Measurements from ENCODE around the gene TEKT3. TPM values are rescaled to one million over a fixed set of nuclear protein-coding genes. Genes with fewer than 3 reads are reported as not detected.
A peak's percentile ranks its signal among the peaks of the same experiment; 100 is the strongest.

The TEKT3 gene
- under 1 TPM in 1 of 2 donors, not detected in 1; 0.50 TPM for total RNA-seq

- Mint-ChIP-seq H3K9me3 (peaks cover 0 to 2% of the 10 kb centered on the region in 2 donors), H3K4me1 (ENCODE audit: low read depth) (peaks cover 7% of the 10 kb centered on the region), H3K27me3 (ENCODE audit: low read depth) (peaks cover 59% of the 10 kb centered on the region), H3K36me3 (ENCODE audit: insufficient read depth in 2 of 2) (peaks cover 0 to 4% of the 10 kb centered on the region in 2 donors), H3K4me3 (peak within 1 kb of the TSS; percentile 78 to 82), H3K27ac (no peak within 1 kb of the TSS)
- DNase-seq = peak; percentile 18 to 19
- ATAC-seq (replicated peaks in 1 of 2) = peak; percentile 60 to 74
Observed at GRCh38 chr17:15341385-15341849, at the start of gene TEKT3. TEKT3 (minus strand) TSS chr17:15341597; CDS start chr17:15331585, 10,012 bp downstream.

DNA sequence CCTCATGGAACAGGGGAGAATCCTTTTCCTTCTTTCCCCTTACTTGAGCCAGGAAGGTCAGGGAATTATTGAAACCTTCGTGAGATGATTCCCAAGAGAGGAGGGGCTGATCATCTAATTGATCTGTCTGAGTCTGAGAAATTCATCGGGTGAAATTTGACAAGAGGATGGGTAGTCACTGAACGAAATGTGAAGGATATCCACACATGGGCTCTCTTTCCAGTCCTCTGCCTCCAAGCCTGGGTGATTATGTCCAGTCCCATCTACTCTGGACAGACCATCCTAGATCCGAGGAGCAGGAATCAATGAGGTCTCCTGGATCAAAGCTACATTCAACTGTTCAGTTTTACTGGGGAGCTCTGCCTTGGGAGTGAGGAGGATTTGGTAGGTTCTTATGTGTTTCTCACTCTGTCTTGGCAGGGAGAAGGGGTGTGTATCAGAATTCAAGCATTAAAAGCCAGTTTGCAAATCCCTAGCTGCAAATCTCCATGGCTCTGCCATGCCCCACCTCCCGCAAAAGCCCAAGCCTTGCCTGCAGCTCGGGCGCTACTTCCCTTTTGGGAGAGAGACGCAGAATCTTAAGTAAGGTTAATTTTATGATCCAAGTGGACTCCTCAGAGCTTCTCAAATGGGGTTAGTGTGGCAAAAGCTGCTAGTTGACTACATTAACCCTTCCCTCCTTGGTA is 47.1 kb upstream of the TEKT3 start:
- no peaks in the 10 kb centered on the region for H3K36me3 Mint-ChIP-seq (ENCODE audit: insufficient read depth in 2 of 2)
- peaks cover 0 to 1% of the 10 kb centered on the region in 2 donors for H3K9me3 Mint-ChIP-seq
- peaks cover 27% of the 10 kb centered on the region for H3K27me3 Mint-ChIP-seq (ENCODE audit: low read depth)
- no peaks in the 10 kb centered on the region for H3K4me1 Mint-ChIP-seq (ENCODE audit: low read depth)
- DNase-seq (no peak), ATAC-seq (replicated peaks in 1 of 2) (no peak)
- no peak overlapping the region for H3K27ac Mint-ChIP-seq
- H3K4me3 Mint-ChIP-seq = no peak overlapping the region

DNA sequence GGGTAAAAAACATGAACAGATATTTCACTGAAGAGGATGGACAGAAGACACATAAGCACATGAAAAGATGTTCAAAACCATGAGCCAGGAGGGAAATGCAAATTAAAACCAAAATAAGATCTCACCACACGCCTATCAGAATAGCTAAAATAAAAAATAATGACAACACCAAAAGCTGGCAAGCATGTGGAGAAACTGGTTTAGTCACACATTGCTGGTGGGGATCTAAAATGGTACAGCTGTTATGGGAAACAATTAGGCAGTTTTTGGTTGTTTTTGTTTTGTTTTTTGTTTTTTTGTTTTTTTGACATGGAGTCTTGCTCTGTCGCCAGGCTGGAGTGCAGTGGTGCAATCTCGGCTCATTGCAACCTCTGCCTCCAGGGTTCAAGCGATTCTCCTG is 44.7 kb upstream of the TEKT3 start:
- Mint-ChIP-seq H3K4me3 (no peak overlapping the region), H3K4me1 (ENCODE audit: low read depth) (no peaks in the 10 kb centered on the region), H3K27me3 (ENCODE audit: low read depth) (peaks cover 19% of the 10 kb centered on the region), H3K36me3 (ENCODE audit: insufficient read depth in 2 of 2) (no peaks in the 10 kb centered on the region), H3K9me3 (peaks cover 0 to 1% of the 10 kb centered on the region in 2 donors), H3K27ac (no peak overlapping the region)
- ATAC-seq (replicated peaks in 1 of 2) (no peak), DNase-seq (no peak)

GRCh38 chr17:15385305-15385704 is 43.9 kb upstream of the TEKT3 start:
- H3K4me3 Mint-ChIP-seq = no peak overlapping the region
- H3K36me3 Mint-ChIP-seq (ENCODE audit: insufficient read depth in 2 of 2) = no peaks in the 10 kb centered on the region
- no peak for ATAC-seq (replicated peaks in 1 of 2)
- peaks cover 0 to 1% of the 10 kb centered on the region in 2 donors for H3K9me3 Mint-ChIP-seq
- no peak overlapping the region for H3K27ac Mint-ChIP-seq
- no peak for DNase-seq
- no peaks in the 10 kb centered on the region for H3K4me1 Mint-ChIP-seq (ENCODE audit: low read depth)
- peaks cover 19% of the 10 kb centered on the region for H3K27me3 Mint-ChIP-seq (ENCODE audit: low read depth)

- H3K9me3 Mint-ChIP-seq = peaks cover 0 to 1% of the 10 kb centered on the region in 2 donors
- H3K4me3 Mint-ChIP-seq = no peak overlapping the region
- DNase-seq (no peak), ATAC-seq (replicated peaks in 1 of 2) (no peak)
- H3K4me1 Mint-ChIP-seq (ENCODE audit: low read depth) = no peaks in the 10 kb centered on the region
- H3K36me3 Mint-ChIP-seq (ENCODE audit: insufficient read depth in 2 of 2) = no peaks in the 10 kb centered on the region
- H3K27me3 Mint-ChIP-seq (ENCODE audit: low read depth) = peaks cover 12% of the 10 kb centered on the region
- no peak overlapping the region for H3K27ac Mint-ChIP-seq
Observed at GRCh38 chr17:15384142-15384787, 42.9 kb upstream of the TEKT3 start.

- no peak overlapping the region for H3K4me3 Mint-ChIP-seq
- H3K27me3 Mint-ChIP-seq (ENCODE audit: low read depth) = peaks cover 7% of the 10 kb centered on the region
- DNase-seq (no peak), ATAC-seq (replicated peaks in 1 of 2) (no peak)
- H3K9me3 Mint-ChIP-seq = peaks cover 0 to 1% of the 10 kb centered on the region in 2 donors
- no peaks in the 10 kb centered on the region for H3K36me3 Mint-ChIP-seq (ENCODE audit: insufficient read depth in 2 of 2)
- H3K4me1 Mint-ChIP-seq (ENCODE audit: low read depth) = no peaks in the 10 kb centered on the region
- H3K27ac Mint-ChIP-seq = no peak overlapping the region
Observed at GRCh38 chr17:15382914-15383313, 41.5 kb upstream of the TEKT3 start.

DNA sequence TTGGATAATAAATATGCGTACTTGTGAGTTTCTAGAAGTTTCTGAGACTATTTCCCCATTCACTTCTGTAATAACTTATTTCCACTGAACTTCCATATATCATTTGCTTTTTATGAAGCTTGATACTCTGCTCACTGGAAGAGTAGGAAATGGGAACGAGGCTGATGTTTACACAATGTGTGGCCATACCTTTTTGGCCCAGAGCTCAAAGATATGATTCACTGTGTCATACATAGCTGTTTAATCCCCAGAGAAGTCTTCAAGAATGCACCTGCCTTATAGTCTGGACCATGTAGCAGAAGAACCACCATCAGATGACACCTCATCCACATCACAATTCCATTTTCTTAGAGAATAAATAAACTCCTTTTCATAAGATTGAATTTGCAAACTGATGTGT is 40.3 kb upstream of the TEKT3 start:
- no peak overlapping the region for H3K27ac Mint-ChIP-seq
- no peaks in the 10 kb centered on the region for H3K36me3 Mint-ChIP-seq (ENCODE audit: insufficient read depth in 2 of 2)
- no peak overlapping the region for H3K4me3 Mint-ChIP-seq
- DNase-seq = no peak
- H3K4me1 Mint-ChIP-seq (ENCODE audit: low read depth) = no peaks in the 10 kb centered on the region
- ATAC-seq (replicated peaks in 1 of 2) = no peak
- peaks cover 0 to 1% of the 10 kb centered on the region in 2 donors for H3K9me3 Mint-ChIP-seq
- peaks cover 3% of the 10 kb centered on the region for H3K27me3 Mint-ChIP-seq (ENCODE audit: low read depth)

GRCh38 chr17:15380446-15380845 is 39.0 kb upstream of the TEKT3 start:
- DNase-seq = no peak
- Mint-ChIP-seq H3K4me1 (ENCODE audit: low read depth) (no peaks in the 10 kb centered on the region), H3K4me3 (no peak overlapping the region), H3K27ac (no peak overlapping the region), H3K36me3 (ENCODE audit: insufficient read depth in 2 of 2) (no peaks in the 10 kb centered on the region), H3K27me3 (ENCODE audit: low read depth) (peaks cover 6% of the 10 kb centered on the region), H3K9me3 (no peaks in the 10 kb centered on the region)
- no peak for ATAC-seq (replicated peaks in 1 of 2)

- H3K36me3 Mint-ChIP-seq (ENCODE audit: insufficient read depth in 2 of 2) = no peaks in the 10 kb centered on the region
- ATAC-seq (replicated peaks in 1 of 2) = no peak
- no peaks in the 10 kb centered on the region for H3K4me1 Mint-ChIP-seq (ENCODE audit: low read depth)
- H3K27me3 Mint-ChIP-seq (ENCODE audit: low read depth) = peaks cover 14% of the 10 kb centered on the region
- H3K9me3 Mint-ChIP-seq = no peaks in the 10 kb centered on the region
- H3K27ac Mint-ChIP-seq = no peak overlapping the region
- no peak for DNase-seq
- H3K4me3 Mint-ChIP-seq = no peak overlapping the region
Observed at GRCh38 chr17:15379659-15380058, 38.3 kb upstream of the TEKT3 start.

GRCh38 chr17:15378243-15378642 is 36.8 kb upstream of the TEKT3 start:
- no peak for DNase-seq
- no peaks in the 10 kb centered on the region for H3K9me3 Mint-ChIP-seq

DNA sequence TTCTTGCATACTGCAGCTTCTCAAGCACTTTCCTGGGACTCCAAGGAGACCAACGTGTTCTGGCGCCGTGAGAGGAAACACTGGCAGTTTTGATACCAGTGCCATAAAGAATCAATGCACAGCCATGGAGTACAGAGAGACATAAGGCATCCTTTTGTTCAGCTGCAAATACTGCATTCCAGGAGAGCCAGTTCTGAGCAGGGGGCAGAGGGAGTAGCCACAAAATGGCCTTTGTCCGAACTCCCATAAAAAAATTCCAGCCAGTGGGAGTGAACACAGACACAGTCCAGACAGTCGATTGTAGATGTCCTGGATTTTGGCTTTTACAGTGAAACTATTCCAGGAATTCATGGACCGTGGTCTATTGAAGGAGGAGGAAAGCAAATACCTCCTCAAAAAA is 36.2 kb upstream of the TEKT3 start:
- H3K4me1 Mint-ChIP-seq (ENCODE audit: low read depth) = no peaks in the 10 kb centered on the region
- DNase-seq = no peak
- H3K4me3 Mint-ChIP-seq = no peak overlapping the region
- H3K27ac Mint-ChIP-seq = no peak overlapping the region
- H3K9me3 Mint-ChIP-seq = no peaks in the 10 kb centered on the region
- ATAC-seq (replicated peaks in 1 of 2) = no peak
- no peaks in the 10 kb centered on the region for H3K36me3 Mint-ChIP-seq (ENCODE audit: insufficient read depth in 2 of 2)
- peaks cover 17% of the 10 kb centered on the region for H3K27me3 Mint-ChIP-seq (ENCODE audit: low read depth)

More at GRCh38 chr17:15378243-15378642, 36.8 kb upstream of the TEKT3 start:
- Mint-ChIP-seq H3K4me1 (ENCODE audit: low read depth) (no peaks in the 10 kb centered on the region), H3K27ac (no peak overlapping the region), H3K36me3 (ENCODE audit: insufficient read depth in 2 of 2) (no peaks in the 10 kb centered on the region), H3K4me3 (no peak overlapping the region), H3K27me3 (ENCODE audit: low read depth) (peaks cover 17% of the 10 kb centered on the region)
- ATAC-seq (replicated peaks in 1 of 2) = no peak

GRCh38 chr17:15377200-15377599 is 35.8 kb upstream of the TEKT3 start:
- Mint-ChIP-seq H3K36me3 (ENCODE audit: insufficient read depth in 2 of 2) (no peaks in the 10 kb centered on the region), H3K4me3 (no peak overlapping the region), H3K4me1 (ENCODE audit: low read depth) (no peaks in the 10 kb centered on the region), H3K27me3 (ENCODE audit: low read depth) (peaks cover 17% of the 10 kb centered on the region), H3K9me3 (no peaks in the 10 kb centered on the region), H3K27ac (no peak overlapping the region)
- DNase-seq = no peak
- ATAC-seq (replicated peaks in 1 of 2) = no peak

GRCh38 chr17:15371376-15372130 is 30.2 kb upstream of the TEKT3 start:
- Mint-ChIP-seq H3K4me3 (no peak overlapping the region), H3K9me3 (no peaks in the 10 kb centered on the region), H3K27ac (no peak overlapping the region), H3K4me1 (ENCODE audit: low read depth) (no peaks in the 10 kb centered on the region), H3K27me3 (ENCODE audit: low read depth) (peaks cover 31% of the 10 kb centered on the region), H3K36me3 (ENCODE audit: insufficient read depth in 2 of 2) (no peaks in the 10 kb centered on the region)
- DNase-seq = no peak
- no peak for ATAC-seq (replicated peaks in 1 of 2)

All from activated T-cell treated with anti-CD3 and anti-CD28 coated beads, Interleukin-2, amount 50 U/mL, for 72 hours (primary cell).